NT2/D1 (cell line): Measurements from ENCODE around the gene ARHGEF39.
A peak's percentile ranks its signal among the peaks of the same experiment; 100 is the strongest.
"Not testable (repeated sequence)": the region's sequence is repeated elsewhere in the genome, so short reads cannot be mapped to it uniquely, and the experiment has no call there.

Source experiments
- DNase-seq: peaks from one replicate; pipeline ENCODE4 v3.0.0-alpha.2; 2011; ENCODE audit warnings: low read depth, low spot score
- H3K27me3 ChIP-seq: 2 replicates; pipeline ENCODE4 v1.6.0; 2011; ENCODE audit warnings: mild to moderate bottlenecking; ENCODE audit not compliant: insufficient read length, insufficient read depth
- H3K36me3 ChIP-seq: 2 replicates; pipeline ENCODE4 v1.6.1; 2011; ENCODE audit warnings: mild to moderate bottlenecking, low read length, mixed read lengths; ENCODE audit not compliant: insufficient read depth, insufficient read length
- H3K4me1 ChIP-seq: 2 replicates; pipeline ENCODE4 v1.5.1; 2011; ENCODE audit not compliant: insufficient read depth, insufficient read length
- H3K4me3 ChIP-seq: 2 replicates; pipeline ENCODE4 v1.5.1; 2011; ENCODE audit warnings: low read depth; ENCODE audit not compliant: insufficient read length
- H3K9ac ChIP-seq: 2 replicates; pipeline ENCODE4 v1.6.0; 2011; ENCODE audit warnings: low read depth; ENCODE audit not compliant: insufficient read length
- H3K9me3 ChIP-seq: 2 replicates; pipeline ENCODE4 v1.5.1; 2011; ENCODE audit warnings: mild to moderate bottlenecking, low read length; ENCODE audit not compliant: insufficient read depth
- SUZ12 ChIP-seq: IDR thresholded peaks from 2 replicates; pipeline ENCODE4 v1.6.1; 2011; ENCODE audit not compliant: insufficient read length, insufficient read depth; ENCODE audit errors: extremely low read depth
- YY1 ChIP-seq: IDR thresholded peaks from 2 replicates; pipeline ENCODE4 v1.6.1; 2011; ENCODE audit not compliant: insufficient read length, insufficient read depth
- ZNF274 ChIP-seq: IDR thresholded peaks from 2 replicates; pipeline ENCODE4 v1.6.1; 2011; ENCODE audit warnings: mild to moderate bottlenecking, low read depth, low read length

ARHGEF39 gene

DNA sequence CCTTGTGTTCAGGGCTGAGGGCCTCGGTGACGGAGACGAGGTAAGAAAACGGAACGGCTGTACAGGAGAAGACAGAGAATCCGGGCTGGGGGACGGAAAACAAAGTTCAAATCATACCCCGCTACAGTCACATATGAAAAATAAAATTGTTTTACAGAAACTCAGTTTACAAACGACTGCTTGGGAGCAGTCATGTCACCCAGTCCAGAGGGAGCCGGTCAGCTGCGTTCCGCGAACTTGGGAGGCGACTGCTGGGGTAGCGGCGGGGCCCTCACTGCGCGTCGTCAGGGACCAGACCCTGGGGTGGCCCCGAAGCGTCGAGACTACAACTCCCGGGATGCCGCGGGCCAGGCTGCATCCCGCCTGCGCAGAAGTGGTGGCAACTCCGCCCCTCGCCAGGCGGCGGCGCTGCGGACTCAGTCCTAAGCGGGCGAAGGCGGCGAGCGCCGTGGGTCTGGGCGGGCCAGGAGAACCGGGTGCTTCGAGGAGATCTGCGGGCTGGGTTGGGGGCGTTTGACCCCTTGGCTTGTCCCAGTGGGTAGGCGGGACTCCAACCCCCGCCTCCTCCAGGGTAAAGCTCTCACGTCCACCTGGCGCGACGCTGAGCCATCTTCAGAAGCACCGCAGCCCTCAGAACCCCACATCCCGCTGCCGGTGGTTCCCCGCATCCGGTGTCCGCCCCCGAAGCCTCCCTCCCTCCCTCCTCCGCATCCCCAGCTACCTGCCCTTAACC, 18.3 kb downstream of the ARHGEF39 start:
- Histone ChIP-seq H3K4me1 (peaks cover 20% of the 10 kb centered on the region), H3K9me3 (no peaks in the 10 kb centered on the region), H3K27me3 (peaks cover 18% of the 10 kb centered on the region), H3K4me3 (peak overlapping the region; percentile 71), H3K9ac (peak overlapping the region; percentile 88), H3K36me3 (peaks cover 3% of the 10 kb centered on the region)
- TF ChIP-seq ZNF274 (no peak), SUZ12 (no peak), YY1 (no peak)
- peak; percentile 84 for DNase-seq

DNA sequence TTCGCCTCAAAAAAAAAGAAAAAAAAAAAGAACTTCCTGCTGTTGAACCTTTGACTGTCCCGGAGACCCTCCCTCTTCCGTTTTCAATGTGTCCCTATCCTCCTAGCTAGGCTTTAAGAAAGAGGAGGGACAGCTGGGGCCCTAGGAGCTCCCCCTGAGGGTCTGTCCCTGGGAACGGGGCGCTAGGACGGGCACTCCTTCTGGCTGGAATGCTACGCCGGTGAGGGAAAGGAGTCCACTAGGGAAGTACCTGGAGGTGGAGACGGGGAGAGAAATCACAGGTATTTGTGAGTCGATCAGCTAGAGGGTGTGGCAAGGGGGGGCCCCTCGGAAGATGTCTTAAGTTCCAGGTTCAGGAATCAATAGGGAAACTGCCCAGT, 18.9 kb downstream of the ARHGEF39 start:
- Histone ChIP-seq H3K36me3 (peaks cover 3% of the 10 kb centered on the region), H3K9ac (peak overlapping the region; percentile 88), H3K4me1 (peaks cover 20% of the 10 kb centered on the region), H3K9me3 (no peaks in the 10 kb centered on the region), H3K4me3 (peak overlapping the region; percentile 71), H3K27me3 (peaks cover 18% of the 10 kb centered on the region)
- no peak for TF ChIP-seq SUZ12
- no peak for TF ChIP-seq ZNF274
- TF ChIP-seq YY1: no peak
- DNase-seq: peak; percentile 55

DNA sequence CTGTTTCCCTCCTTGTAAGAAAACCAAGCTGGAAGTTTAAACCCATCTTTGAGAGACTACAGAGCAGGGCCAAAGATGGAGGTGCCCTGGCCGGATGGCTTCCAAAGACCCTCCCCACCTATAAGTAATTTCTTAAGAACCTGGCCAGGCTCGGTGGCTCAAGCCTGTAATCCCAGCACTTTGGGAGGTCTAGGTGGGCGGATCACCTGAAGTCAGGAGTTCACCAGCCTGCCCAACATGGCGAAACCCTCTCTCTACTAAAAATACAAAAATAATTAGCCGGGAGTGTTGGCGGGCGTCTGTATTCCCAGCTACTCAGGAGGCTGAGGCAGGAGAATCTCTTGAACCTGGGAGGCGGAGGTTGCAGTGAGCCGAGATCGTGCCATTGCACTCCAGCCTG, 19.3 kb downstream of the ARHGEF39 start:
- peak overlapping the region; percentile 88 for H3K9ac ChIP-seq
- peak overlapping the region; percentile 71 for H3K4me3 ChIP-seq
- not testable (repeated sequence) for H3K9me3 ChIP-seq, DNase-seq, H3K36me3 ChIP-seq
- peaks cover 17% of the 10 kb centered on the region for H3K4me1 ChIP-seq
- peaks cover 18% of the 10 kb centered on the region for H3K27me3 ChIP-seq

DNA sequence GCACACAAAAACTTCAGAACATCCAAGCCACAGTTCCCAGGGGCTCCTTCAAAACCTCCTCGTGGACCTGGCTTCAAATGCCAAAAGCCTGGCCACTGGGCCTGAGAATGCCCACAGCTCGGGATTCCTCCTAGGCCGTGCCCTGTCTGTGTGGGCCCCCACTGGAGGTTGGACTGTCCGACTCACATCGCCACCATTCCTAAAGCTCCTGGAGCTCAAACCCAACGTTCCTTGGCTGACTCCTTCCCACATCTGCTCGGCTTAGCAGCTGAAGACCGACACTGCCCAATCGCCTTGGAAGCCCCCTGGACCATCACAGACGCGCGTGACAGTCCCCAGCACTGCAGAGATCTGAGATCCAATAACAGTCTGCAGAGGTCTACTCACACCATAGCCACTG, 21.9 kb downstream of the ARHGEF39 start:
- Histone ChIP-seq H3K4me1 (peaks cover 2% of the 10 kb centered on the region), H3K36me3 (peaks cover 3% of the 10 kb centered on the region), H3K9me3 (no peaks in the 10 kb centered on the region), H3K4me3 (no peak overlapping the region), H3K9ac (no peak overlapping the region), H3K27me3 (peaks cover 12% of the 10 kb centered on the region)
- DNase-seq: no peak
- TF ChIP-seq ZNF274 (no peak), YY1 (no peak), SUZ12 (no peak)

- H3K9me3 ChIP-seq, DNase-seq, H3K27me3 ChIP-seq, H3K4me3 ChIP-seq, H3K4me1 ChIP-seq, H3K36me3 ChIP-seq, H3K9ac ChIP-seq: not testable (repeated sequence)
Measured at GRCh38 chr9:35641478-35641877, 23.5 kb downstream of the ARHGEF39 start.

- H3K9ac ChIP-seq, H3K27me3 ChIP-seq, H3K36me3 ChIP-seq, H3K4me3 ChIP-seq, H3K4me1 ChIP-seq, H3K9me3 ChIP-seq, DNase-seq: not testable (repeated sequence)
Measured at GRCh38 chr9:35640431-35640830, 24.6 kb downstream of the ARHGEF39 start.

GRCh38 chr9:35639631-35640030, 25.4 kb downstream of the ARHGEF39 start:
- Histone ChIP-seq H3K9me3 (no peaks in the 10 kb centered on the region), H3K36me3 (peaks cover 3% of the 10 kb centered on the region), H3K4me1 (no peaks in the 10 kb centered on the region), H3K27me3 (no peaks in the 10 kb centered on the region), H3K9ac (no peak overlapping the region), H3K4me3 (no peak overlapping the region)
- DNase-seq: no peak
- TF ChIP-seq ZNF274: no peak
- no peak for TF ChIP-seq SUZ12
- TF ChIP-seq YY1: no peak

DNA sequence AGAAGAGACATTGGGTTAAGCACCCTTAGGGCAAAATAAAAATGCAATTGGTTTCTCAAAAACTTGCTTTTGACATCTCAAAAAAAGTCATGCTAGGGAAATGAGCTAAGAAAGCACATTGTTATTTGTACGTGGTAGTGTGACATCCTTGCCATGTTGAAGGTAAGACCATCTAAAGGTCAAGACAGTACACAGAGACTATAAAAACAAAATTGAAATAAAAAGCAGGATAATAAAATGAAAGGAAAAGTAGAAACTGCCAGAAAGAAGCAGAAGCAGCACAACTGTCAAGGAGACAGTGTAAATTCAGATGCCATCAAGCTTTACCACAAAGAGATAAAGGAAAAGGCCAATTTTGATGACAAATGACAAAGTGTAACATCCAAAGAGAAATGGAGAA, 25.8 kb downstream of the ARHGEF39 start:
- H3K9me3 ChIP-seq, H3K27me3 ChIP-seq, DNase-seq, H3K9ac ChIP-seq, H3K36me3 ChIP-seq, H3K4me1 ChIP-seq, H3K4me3 ChIP-seq: not testable (repeated sequence)

- not testable (repeated sequence) for H3K4me3 ChIP-seq, H3K9ac ChIP-seq, DNase-seq, H3K4me1 ChIP-seq, H3K9me3 ChIP-seq, H3K27me3 ChIP-seq, H3K36me3 ChIP-seq
Measured at GRCh38 chr9:35638751-35639150, 26.2 kb downstream of the ARHGEF39 start.

GRCh38 chr9:35637427-35637955, 27.5 kb downstream of the ARHGEF39 start:
- H3K36me3 ChIP-seq, H3K4me3 ChIP-seq, H3K9me3 ChIP-seq, H3K9ac ChIP-seq, H3K4me1 ChIP-seq, H3K27me3 ChIP-seq, DNase-seq: not testable (repeated sequence)

- DNase-seq, H3K36me3 ChIP-seq, H3K27me3 ChIP-seq, H3K9ac ChIP-seq, H3K4me3 ChIP-seq, H3K9me3 ChIP-seq, H3K4me1 ChIP-seq: not testable (repeated sequence)
Measured at GRCh38 chr9:35636877-35637246, 28.1 kb downstream of the ARHGEF39 start.
